GM21360 (cell line): ENCODE data around the gene WFDC9.
"Not testable (repeated sequence)": the region's sequence is repeated elsewhere in the genome, so short reads cannot be mapped to it uniquely, and the experiment has no call there.

ENCODE experiments used
- ATAC-seq: cut with Tn5 transposase; IDR thresholded peaks from one replicate; pipeline ENCODE4 v1.9.1; 2021; ENCODE audit warnings: mild to moderate bottlenecking, moderate library complexity; ENCODE audit not compliant: unreplicated experiment

The WFDC9 gene

GRCh38 chr20:45593498-45593897 lies 37.6 kb downstream of the WFDC9 start:
- ATAC-seq = no peak

- ATAC-seq = no peak
These were observed 38.4 kb downstream of the WFDC9 start for GRCh38 chr20:45592574-45593189.

GRCh38 chr20:45589725-45590124 lies 41.4 kb downstream of the WFDC9 start:
- no peak for ATAC-seq

- no peak for ATAC-seq
These were observed 42.3 kb downstream of the WFDC9 start for GRCh38 chr20:45588800-45589199.

- not testable (repeated sequence) for ATAC-seq
These were observed 45.1 kb downstream of the WFDC9 start for GRCh38 chr20:45585986-45586385.

GRCh38 chr20:45584294-45584693 lies 46.8 kb downstream of the WFDC9 start:
- not testable (repeated sequence) for ATAC-seq

- ATAC-seq = no peak
These were observed 47.6 kb downstream of the WFDC9 start for GRCh38 chr20:45583502-45583901.

GRCh38 chr20:45581702-45582101 lies 49.4 kb downstream of the WFDC9 start:
- ATAC-seq = no peak

GRCh38 chr20:45579184-45579583 lies 51.9 kb downstream of the WFDC9 start, which contains the start of gene WFDC8:
WFDC8 (minus strand) TSS chr20:45579284; CDS start chr20:45579247, 37 bp downstream.
- ATAC-seq = no peak

GRCh38 chr20:45578231-45578630 lies 52.9 kb downstream of the WFDC9 start:
- no peak for ATAC-seq

GRCh38 chr20:45576995-45577394 lies 54.1 kb downstream of the WFDC9 start:
- ATAC-seq = no peak

- ATAC-seq = no peak
These were observed 55.2 kb downstream of the WFDC9 start for GRCh38 chr20:45575931-45576330.

- ATAC-seq = not testable (repeated sequence)
These were observed 61.4 kb downstream of the WFDC9 start for GRCh38 chr20:45569650-45570049.

GRCh38 chr20:45564760-45565276 lies 66.3 kb downstream of the WFDC9 start:
- no peak for ATAC-seq
